ENCODE measurements around the gene ORC6.

Gene ORC6

GRCh38 chr16:46730801-46731690, 41.6 kb downstream of the ORC6 start:
- no peak for DNase-seq

- DNase-seq = no peak
These were observed 42.5 kb downstream of the ORC6 start for GRCh38 chr16:46731691-46732555.

DNA sequence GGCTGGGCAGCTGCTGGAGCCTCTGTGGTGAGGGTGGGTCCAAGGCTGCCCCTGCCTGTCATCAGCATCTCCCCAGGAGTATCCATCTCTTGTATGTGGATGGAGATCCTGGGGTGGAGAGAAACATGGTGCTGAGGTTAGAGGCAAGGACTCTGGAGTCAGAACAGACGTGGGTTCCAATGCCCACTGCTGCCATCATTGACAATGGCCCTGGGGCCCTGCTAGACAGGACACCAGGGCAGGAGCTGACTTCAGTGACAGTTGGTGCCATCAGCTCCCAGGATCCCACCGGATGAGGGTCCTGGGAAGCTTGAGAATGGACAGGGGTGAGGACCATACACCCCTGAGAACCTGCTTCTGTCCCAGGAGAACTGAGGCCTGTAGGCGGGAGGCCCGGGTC, 43.1 kb downstream of the ORC6 start:
- no peak for DNase-seq

DNA sequence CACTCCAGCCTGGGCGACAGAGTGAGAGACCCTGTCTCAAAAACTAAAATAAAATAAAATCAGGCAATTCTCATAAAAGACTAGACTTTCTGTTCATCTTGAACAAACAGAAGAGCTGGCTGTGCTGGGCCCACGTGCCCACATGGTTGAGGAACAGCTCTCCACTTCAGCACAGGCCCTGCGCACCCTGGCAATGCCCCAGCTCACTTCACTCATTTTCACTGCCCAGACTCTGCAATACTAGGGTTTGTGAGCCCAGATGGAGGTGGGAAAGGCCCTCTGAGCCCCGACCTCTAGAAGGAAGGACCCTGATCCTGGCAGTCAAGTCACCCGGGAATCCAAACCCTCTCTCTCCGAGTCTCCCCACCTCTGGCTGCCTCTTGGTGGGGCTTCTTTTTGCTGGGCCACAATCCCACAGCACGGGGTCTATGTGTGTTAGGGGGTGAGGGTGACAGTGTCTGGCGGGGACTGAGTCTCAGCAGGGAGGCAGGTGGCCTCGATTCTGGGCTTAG, 43.9 kb downstream of the ORC6 start:
- no peak for DNase-seq

DNA sequence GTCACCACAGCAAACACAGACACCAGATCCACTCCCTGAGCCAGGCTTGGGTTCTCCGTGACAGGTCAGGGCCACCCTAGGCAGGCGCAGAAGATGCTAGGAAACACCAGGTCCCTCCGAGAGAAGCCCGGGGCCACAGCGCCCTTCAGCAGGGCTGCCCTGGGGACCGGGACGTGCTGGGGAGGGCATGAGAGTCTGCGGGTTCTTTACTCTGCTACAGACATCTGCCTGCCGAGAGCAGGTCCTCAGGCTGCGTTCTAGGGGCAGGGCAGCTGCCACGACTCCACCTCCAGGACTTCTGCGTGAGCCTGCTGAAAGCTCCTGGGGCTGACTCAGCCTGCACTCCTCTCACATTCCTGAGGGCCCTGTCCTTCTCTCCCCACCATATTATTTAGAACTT, 47.2 kb downstream of the ORC6 start:
- DNase-seq = no peak

GRCh38 chr16:46737621-46738214, 48.3 kb downstream of the ORC6 start:
- no peak for DNase-seq

GRCh38 chr16:46739934-46740333, 50.5 kb downstream of the ORC6 start:
- no peak for DNase-seq

DNA sequence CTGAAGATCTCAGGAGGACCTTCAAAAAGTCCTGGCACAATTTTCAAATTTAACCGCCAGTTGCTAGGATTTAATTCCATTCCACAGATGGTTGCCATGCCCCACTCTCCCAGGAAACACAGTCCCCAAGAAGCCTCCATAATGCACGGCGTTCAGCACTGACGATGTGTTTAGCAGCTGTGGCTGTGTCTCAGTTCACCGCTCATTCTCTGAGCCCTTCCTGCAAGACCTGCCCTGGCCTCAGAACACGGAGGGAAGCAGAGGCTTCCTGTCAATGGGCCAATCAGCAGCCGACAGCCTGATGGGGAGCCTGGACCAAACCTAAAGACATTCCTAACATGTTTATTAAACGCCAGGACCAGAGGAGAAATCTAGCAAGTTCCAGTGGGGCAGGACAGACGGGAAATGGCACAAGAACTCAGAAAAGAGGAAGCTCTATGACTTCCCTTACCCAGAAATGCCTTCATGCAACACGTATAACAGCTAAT, 53.8 kb downstream of the ORC6 start:
- DNase-seq = peak in 2 of 56 donors; percentile 1 to 8

DNA sequence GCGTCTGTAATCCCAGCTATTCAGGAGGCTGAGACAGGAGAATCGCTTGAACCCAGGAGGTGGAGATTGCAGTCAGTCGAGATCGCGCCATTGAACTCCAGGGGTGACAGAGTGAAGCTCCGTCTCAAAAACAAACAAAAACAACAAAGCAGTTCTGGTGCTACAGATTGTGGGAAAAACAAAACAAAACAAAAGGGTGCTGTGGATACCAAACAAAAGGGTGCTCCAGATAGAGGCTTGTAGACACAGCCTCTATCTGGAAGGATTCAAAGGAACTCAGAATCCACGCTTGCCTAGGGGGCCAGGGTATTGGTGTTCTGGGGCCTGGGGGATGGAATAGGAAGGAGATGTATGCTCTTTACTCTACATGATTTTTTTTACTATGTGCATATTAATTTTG, 56.2 kb downstream of the ORC6 start:
- DNase-seq = no peak

GRCh38 chr16:46746821-46747776, 57.6 kb downstream of the ORC6 start:
- no peak for DNase-seq

Measured in nucleus accumbens (tissue), 56 donors.